ENCODE results near the gene SLC25A51.
A peak's percentile ranks its signal among the peaks of the same experiment; 100 is the strongest.

Gene SLC25A51, protein sequence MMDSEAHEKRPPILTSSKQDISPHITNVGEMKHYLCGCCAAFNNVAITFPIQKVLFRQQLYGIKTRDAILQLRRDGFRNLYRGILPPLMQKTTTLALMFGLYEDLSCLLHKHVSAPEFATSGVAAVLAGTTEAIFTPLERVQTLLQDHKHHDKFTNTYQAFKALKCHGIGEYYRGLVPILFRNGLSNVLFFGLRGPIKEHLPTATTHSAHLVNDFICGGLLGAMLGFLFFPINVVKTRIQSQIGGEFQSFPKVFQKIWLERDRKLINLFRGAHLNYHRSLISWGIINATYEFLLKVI

DNA sequence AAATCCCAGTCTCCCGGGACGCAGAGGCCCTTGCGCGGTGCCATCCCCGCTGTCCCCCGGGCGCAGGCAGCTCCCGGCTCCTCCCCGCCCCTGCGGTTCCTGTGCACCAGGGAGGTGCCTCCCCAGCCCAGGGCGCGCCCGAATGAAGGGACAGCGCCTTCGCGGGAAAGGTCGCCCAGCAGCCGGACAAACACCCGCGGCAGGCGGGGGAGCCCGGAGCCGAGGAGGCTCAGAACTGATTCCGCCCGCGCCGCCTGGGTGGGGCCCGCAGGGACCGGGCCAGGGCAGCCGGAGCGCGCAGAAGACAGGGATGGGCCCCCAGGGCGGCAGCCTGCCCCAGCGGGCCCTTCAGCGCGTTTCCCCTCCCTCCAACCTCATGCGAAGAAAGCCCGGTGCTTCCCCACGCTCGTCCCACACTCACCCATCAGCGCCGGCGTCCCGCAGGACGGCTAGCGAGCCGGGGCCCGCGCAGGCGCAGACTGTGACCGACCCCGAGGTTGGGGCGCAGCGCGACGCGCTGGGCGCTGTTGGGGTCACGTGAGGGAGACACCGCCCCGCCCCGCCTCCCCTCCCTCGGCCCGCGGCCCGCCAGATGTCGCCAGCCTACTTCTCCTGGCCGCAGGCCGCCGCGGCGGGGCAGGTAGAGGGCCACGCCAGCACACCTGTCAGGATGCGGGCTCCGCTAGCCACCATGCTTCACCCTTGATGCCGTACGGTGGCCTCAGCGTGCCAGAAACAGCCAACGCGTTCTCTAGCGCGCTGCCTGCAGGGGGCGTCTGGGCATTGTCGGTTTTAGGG is at the start of gene SLC25A51:
SLC25A51 (minus strand) TSS at position 481 of the 798 bp plus-strand sequence. CDS start 15,577 bp downstream, outside the sequence.
- peak; percentile 95 for DNase-seq

DNA sequence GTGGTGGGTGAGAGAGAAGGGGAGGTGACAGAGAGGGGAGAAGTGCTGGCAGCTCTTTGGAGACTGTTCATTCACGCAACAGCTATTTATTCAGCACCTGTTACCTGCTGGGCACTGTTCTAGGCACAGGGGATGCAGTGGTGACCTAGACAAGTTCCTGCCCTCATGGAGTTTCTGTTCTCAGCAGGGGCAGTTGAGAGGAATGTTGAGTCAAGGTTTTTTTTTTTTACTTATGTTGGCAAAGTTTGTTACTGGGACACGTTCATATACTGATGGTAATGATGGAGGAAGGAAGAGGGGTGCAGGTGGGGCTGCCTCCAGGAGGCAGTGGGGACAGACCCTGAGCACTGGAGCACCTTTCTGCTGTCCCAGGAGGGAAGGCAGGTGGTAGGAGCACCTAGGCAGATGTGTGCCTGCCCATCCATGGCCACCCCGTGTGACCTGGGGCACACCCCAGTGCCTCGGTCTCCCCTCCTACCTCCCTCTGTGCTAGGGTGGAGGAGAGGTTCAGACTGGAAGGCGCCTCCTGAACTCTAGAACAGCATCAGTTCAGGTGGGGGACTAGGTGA is 49.4 kb upstream of the SLC25A51 start:
- DNase-seq = no peak

DNA sequence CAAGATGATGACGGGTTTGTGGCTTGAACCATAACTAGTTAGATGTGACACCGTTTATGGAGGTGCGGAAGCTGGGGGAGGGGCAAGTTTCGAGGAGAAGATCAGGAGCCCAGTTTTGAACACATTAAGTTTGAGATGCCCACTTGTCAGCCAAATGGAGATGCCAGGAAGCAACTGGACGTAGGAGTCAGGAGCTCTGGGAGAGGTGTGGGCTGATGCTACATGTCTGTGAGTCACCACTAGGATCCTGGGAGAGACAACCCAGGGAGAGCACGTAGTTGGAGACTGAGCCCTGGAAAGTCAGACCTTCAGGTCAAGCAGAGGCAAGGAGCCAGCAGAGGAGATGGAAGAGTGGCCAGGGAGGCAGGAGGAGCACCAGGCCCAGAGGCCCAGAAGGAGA is 48.8 kb upstream of the SLC25A51 start:
- DNase-seq = no peak

DNA sequence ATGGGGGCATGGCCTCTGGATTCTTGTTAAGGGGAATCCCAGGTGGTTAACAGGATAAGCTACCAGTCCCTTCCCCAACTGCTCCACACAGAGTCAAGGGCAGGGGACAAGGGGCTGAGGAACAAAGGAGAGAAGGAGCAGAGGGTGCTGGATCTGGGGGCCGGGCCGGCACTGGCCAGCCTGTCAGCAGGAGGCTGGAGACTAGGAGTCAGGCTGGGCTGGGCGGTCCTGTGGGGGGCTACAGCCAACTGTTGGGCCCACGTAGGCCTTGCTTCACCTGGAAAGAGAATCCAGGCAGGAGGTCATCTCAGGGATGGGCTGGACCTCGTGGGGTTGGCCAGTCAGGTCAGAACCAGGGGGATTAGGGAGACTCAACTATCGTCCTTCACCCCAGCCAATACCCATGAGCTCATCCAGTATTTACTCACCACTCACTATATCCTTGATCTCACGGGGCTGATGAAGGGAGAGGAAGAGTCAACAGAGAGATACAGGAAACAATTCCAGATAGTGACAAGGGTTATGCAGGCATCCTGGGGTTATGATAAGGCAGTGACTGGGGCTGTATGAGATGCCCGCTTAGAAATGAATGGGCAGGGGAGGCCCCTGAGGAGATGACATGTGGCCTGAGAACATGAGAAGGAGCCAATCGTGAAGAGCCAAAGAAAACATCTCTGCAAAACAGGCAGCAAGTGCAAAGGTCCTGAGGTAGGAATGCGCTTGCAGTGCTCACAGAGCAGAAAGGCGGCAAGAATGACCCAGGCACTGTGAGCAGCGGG is 47.9 kb upstream of the SLC25A51 start:
- no peak for DNase-seq

DNA sequence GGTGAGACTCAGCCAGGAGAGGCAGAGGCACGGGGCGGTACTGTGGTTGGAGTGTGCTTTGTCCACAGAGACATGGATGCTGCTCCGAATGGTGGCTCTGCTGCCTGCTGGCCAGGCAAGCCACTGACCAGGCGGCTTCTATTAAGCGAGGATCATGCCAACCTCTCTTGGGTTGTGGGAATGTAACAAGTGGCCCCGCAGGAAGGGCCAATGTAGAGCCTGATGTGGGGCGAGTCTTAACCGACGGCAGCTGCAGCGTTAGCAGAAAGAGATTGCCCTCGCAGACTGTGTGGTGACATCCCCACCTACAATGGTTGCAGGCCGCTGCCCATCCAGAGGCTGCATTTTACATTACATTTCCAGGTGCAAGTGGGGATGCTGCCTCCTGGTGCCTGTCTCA is 46.6 kb upstream of the SLC25A51 start:
- DNase-seq = no peak

DNA sequence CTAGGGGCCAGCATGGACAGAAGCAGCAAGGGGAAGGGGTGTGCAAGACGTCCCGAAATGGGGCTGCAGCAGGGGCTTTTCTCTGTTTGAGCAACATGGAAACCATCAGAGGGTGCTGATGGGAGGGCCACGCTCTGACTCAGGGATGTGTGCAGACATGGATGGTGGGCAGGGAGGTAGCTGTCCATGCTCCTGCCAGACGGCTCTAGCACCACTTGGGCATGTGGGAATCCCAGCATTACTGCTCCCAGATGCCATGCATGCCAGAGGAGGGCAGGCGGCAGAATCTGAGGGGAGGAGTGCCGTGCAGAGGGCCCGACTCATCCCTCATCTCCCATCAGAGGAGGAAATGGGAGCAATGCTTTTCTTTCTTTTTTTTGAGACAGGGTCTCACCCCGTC is 45.6 kb upstream of the SLC25A51 start:
- DNase-seq = no peak

DNA sequence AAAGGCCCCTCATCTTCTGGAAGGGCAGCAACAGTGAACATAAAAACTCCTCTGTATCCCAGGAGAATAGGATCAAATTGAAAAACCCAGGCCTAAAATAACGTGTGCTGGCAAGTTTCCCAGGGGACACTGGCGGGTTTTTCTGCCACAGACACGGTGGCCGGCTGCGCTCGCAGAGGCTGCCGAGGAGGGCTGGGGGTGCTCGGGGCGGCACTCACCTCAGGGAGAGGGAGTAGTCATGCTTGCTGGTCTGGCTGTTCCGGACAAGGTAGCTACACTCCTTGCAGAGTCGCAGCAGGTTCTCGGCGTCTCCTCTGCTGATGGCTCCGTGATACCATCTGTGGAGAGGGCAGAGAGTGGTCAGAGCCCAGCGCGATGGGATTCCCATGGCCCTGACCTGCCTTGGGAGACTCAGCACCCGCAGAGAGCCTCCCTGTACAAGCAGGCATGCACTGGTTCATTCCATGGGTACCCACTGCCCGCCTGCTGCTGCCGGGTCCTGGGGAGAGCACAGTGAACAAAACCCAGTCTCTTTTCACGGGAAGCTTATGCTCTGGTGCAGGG is 44.6 kb upstream of the SLC25A51 start:
- no peak for DNase-seq

DNA sequence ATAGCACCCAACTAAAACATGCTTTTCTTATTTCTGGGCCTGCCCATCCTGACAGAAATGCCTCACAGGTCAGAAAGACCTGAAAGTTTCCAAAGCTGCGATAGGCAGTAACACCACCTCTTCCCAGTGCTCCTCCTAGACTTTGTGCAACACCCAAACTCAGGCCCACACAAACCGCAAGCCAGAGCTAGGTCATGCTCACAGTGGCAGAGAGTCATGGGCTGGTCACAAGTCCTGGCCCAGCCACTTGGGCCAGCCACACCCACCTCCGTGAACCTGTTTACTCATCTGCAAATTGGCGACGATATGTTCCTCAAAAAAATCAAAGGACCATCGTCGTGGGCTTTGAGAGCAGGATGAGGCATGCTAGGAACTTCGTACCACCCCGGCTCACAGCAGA is 44.0 kb upstream of the SLC25A51 start:
- DNase-seq = no peak

DNA sequence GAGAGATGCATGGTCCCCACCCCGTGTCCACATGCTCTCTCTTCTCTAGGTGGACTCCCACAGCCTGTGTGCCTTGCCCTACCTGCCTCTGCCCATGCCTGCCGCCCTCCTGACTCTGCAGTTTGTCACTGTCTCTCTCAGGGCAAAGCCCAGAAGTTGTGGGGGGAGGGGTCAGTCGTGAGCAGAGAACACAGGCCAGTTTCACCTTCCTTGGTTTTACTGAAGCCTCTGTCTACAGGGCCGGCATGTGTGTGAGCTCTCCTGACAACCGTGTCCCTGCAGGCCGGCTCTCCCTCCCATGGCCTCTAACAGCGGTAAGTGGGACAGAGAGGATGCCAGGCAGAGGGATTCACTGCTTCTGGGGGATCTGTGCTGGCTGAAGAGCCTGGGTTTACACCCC is 43.5 kb upstream of the SLC25A51 start:
- no peak for DNase-seq

DNA sequence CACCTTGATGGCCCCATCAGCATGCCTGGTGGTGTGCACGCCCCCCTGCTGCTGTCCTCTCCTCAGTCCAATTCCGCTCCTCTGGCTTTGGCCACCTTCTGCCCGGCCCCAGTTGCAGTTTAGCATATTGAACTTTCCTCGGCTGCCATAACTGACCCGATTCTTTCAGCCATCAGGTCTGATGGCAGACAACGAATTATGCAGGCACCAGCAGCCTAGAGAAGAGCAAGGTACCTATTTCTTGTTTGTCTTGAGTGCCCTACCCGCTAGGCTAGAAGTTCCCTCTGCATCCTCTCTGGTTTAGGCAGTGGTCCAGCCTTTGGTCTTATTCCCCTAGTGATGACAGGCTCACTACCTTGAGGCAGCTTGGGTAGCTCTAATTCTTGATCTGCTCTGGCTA is 43.0 kb upstream of the SLC25A51 start:
- no peak for DNase-seq

DNA sequence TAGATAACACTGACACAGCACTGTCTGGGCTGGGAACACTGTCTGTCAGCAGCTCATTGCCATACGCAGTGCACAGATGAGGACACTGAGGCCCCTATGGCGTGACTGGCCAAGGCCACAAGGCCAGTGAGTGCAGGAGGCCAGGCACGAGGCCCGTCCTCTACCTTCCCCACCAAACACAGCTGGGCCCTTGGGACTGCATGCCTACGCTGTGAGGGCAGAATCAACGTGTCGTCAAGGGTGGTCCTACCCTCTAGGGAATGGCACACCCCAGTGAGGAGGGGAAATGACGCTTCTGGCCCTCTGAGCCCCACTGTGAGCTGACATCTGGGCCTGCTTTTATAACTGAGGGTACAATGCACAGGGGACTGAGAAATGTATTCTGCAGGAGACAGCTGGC is 42.1 kb upstream of the SLC25A51 start:
- DNase-seq = no peak

DNA sequence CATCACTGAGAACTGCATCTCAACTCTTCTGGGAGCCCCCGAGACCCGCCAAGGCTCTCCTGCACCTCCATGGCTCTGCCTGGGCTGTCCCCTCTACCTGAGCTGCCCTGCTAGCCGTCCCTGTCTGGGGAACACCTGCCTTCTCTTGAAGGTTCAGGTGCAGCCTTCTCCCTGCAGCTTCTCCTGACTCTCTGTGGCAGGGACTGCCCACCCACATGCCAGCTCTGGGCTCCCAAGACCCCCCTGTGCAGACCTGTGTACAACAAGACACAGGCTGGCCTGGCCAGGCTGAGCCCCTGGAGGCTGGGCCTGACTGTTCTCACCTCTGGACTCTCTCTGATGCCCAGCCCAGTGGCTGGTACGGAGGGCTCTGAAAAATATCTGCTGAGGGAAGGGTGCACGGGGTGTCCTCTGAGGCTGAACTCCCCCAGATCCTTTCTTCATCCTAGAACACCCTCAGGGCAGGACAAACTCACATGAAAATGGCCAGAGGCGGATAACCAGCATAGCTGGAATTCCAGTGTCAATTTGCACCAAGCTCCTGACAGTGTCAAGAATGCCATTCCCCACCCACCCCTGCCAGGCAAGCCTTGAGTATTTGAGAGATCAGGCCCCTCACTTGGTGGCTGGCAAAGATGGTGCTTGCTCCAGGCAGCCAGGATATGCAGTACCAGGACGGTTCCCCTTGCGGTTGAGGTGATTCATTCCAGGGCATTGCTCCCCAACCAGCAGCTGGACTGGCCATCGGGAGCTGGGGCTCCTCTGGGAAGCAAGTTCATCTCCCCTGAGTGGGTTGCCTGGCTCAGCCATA is 40.9 kb upstream of the SLC25A51 start:
- DNase-seq = no peak

DNA sequence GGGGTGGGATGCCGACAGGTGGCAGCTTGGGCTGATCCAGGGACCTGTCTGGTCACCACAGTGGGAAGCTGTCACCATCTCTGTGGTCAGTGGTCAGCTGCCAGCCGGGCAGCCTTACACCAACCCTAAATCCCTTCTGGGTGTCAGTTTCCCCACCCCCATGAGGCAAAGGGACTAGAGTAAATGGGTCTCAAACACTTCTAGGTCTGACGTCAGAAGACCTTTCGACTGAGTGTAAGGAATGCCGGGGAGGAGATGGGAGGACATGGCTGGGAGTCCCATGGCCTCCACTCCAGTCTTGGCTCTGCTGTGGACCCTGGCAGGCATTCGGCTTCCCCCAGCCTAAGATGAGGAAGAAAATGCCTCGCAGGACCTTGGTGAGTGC is 40.3 kb upstream of the SLC25A51 start:
- DNase-seq = no peak

DNA sequence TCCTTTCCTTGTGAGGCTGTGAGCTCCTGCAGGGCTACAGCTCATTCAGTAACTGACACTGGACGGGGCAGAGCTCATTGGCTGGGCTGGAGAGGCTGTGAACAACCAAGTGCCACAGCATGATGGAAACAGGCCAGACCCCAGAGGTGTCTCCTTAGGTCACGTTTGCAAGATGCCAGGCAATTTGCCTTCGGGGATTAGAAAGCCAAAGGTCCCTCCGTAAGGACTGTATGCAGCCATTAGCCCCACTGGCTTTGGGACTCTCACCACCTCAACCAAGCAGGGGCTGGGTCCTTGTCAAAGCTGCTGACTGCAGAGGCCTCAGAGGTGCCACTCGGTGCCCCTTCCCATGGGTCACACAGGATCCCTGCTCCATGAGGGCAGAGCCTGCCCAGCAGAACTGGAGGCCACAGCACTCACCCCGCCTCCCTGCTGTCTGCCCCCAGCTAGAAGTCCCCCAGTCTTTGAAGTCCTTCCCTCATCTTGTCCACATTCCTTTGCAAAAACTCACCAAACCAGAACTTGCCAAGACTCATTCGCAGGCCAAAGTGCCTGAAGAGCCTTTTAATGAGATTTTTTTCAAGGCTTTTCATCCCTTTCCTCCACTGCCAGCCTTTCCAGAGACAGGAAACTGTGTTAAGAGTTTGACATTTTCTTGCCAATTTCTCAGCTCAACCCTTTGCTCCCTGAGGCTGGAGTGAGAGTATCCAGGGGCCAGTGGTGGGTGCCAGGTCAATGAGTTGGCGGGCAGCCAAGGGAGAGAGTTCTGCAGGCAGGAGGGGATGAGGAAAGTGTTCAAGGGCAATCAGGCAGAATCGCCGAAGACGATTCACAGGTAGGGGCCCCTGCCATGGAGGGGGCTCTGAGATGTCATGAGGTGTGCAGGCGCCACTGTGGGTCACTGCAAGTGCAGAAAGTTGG is 39.7 kb upstream of the SLC25A51 start:
- peak; percentile 70 for DNase-seq

DNA sequence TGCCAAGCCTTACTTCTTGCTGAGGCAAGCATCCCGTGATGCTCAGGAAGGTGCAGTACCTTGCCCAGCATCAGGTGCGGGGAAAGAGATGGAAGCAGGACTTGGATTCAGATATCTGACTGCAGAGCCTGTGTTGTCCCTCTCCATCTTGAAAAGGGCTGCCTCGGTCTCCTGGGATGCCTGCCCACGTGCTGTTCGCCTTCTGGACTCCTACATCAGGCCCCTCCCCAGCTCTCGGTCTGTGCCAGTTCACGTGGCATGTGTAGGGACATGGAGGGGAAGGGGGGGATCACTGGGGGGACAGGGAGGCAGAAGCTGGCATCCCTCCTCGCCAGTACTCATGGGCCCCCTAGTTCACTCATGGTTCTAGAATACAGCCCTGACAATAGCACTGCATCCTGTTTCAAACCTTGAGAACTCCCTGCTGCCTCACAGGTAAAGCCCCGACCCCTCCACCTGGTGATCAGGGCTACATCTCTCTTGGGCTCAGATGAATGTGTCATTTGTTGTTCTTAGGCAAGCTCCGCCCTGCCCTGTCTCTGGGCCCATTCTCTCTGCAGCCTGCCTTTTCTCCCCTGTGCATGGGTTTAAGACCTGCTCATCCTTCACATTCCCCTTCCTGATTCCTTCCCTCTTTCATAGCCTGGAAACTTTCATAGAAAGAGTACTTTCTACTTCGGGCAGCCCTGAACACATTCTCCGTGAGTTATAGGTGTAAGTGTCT is 38.9 kb upstream of the SLC25A51 start:
- no peak for DNase-seq

DNA sequence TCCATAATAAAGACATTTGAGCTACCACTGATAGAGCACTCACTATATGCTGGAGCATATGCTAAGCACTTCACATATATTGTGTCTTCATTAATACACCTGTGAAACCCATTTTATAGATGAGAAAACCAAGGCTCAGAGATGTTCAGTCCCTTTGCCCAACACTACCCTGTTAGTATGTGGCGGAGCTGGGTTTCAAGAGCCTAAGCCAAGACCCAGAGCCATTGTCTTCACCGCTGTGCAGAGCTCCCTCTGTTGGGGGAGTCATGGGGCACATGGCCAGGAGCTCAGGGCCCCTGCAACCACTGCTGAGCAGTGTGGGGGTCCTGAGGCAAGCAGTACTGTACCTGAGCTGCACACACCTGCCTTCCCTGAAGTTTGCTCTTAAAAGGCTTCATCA is 37.3 kb upstream of the SLC25A51 start:
- no peak for DNase-seq

DNA sequence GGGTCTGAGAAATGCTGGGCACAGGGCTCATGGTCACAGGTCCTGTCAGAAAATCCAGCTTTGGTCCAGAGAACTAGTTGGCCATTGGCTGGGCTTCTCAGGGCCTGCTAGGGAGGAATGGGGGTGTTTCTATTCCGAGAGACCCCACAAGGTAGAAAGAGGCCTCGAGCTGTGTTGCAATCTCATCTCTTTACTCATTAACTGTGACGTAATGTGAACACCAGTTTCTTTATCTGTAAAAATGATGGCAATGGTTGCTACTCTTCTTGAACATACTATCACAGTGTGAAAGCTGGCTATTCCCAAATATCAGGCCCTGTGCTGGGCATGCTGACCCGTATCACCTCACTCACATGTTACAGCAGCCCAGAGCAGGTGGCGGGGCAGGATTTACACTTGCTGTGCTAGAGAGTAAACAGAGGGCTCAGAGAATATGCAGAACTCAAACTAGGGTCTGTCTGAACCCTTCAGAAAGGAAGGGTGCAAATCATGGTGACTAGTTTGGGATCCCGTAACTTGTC is 35.7 kb upstream of the SLC25A51 start:
- DNase-seq = no peak

DNA sequence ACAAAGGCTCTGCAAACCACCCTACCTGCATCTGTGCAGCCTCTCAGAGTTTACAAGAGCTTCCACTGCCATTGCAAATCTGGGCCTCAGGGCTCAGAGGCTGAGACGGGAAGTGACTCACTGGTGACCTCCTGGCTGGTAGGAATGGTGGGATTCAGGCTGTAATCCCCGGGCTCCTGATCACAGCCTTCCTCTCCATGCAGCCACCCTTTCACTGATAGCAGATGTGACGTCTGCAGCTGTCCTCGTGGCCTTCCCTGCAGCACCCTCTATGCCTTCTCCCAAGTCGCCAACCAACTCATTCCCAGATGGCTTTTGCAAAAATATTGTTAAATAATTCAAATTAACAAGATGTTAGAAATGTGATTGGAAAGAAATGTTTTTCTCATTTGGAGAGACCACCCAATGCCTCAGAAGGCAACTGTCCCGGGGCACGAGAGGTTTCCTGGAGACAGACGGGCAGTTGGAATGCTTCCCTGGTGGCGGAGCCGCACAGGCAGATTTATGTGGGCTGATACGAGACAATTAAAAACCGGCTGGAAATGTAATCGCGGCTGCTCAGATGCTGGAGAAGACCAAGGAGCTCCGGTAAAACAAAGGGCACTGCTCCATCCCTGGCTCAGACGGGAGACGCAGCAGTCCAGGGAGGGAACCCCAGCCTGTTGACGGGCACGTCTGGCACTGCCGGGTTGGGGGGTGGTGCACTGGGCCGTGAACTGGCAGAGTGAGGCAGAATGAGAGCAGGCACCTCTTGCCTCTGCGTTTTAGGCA is 34.4 kb upstream of the SLC25A51 start:
- DNase-seq = no peak

DNA sequence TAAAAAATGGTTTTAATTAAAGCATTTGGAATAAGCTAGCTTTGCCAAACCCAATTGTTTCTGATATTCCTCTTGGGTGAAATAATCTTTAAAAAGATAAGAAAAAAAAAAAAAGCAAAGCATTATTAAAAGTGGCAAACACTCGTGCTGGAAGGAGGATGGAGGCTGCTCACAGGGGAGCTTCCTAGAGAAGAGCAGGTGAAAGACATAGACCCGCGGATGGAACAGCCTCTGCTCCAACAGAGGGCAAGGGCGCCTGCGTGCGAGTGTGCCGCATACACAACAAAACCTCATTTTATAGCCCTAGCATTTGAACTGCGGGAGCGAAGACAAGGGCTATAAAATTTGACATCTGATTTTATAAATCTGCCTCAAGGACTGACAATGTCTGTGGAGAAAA is 33.4 kb upstream of the SLC25A51 start:
- DNase-seq = no peak

All from left hindlimb (tissue), 1 donor.